Dermis microvascular lymphatic vessel endothelial cell (primary cell): Measurements from ENCODE around the gene ARL1. TPM values are rescaled to one million over a fixed set of nuclear protein-coding genes. Genes with fewer than 3 reads are reported as not detected.
"Not testable (repeated sequence)": the region's sequence is repeated elsewhere in the genome, so short reads cannot be mapped to it uniquely, and the experiment has no call there.

Source experiments
- DNase-seq, 2 donors: peaks; one replicate each; pipeline versions ENCODE4 v3.0.0 to v3.0.0-alpha.2; 2010; ENCODE audit warnings: low read depth in 2 of 2
- total RNA-seq: library from RNA; depleted of rRNA; stranded (reverse); fragments of >200 nt; gene quantifications from 2 replicates; pipeline ENCODE4 v1.2.1, GENCODE V29; 2014

Gene ARL1
- total RNA-seq: 39.8 and 44.8 TPM in 2 replicates

GRCh38 chr12:101407436-101408345 is at the start of gene ARL1:
TSS of gene ARL1 (minus strand) at chr12:101407772. CDS start at chr12:101407645, 127 bp downstream.
- peak; percentile 79 to 94 for DNase-seq

GRCh38 chr12:101455685-101456084 is 48.1 kb upstream of the ARL1 start:
- DNase-seq: no peak

- DNase-seq: no peak
These were observed 34.1 kb upstream of the ARL1 start for GRCh38 chr12:101441461-101442224.

DNA sequence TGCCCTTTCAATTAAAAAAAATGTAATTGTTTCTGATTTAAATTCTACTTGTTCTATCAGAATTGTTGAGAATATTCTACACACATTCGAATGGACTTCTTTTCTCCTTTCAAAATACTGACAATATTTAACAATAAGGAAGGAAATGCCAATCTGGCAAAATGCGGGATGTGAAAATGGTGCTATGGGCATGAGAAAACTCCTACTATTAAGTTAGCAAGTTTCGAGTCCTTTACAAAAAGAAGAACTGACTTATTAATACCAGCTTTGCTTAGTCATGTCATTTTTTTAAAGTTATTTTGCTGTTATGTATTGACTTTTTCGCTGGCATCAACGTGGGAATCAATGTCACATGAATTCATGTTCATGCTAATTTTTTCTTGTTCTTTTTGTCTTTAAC is 31.7 kb upstream of the ARL1 start:
- DNase-seq: no peak

DNA sequence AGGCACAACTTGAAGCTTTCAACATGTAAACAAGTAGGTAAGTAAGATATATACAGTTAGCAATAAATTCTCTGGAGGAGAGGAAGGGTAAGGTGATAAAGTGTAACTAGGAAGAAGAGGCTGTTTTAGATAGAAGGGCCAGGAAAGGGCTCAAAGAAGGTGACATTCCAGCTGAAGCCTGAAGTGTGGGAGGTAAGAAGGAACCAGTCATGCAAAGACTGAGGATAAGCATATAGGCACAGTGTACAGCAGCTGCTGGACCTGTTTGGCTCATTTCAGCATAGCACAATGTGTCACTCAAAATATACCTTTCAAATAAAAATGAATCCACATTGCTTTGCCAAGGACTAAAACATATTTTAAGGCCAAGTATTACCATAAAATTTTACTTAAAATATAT is 28.6 kb upstream of the ARL1 start:
- no peak for DNase-seq

GRCh38 chr12:101430456-101430855 is 22.9 kb upstream of the ARL1 start:
- DNase-seq: no peak

DNA sequence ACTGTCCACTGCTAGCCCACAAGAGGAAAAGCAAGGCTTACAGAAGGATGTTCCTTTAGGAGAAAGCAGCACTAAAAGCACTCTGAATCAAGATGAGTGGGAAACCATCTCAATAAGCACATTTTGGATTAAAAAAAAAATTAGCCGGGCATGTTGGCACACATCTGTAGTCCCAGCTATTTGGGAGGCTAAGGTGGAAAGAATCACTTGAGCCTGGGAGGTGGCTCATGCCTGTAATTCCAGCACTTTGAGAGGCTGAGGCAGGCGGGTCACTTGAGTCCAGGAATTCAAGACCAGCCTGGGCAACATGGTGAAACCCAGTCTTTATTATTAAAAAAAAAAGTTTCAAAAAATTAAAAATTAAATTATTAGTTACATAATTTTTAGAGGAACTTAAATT is 17.0 kb upstream of the ARL1 start:
- DNase-seq: no peak

- not testable (repeated sequence) for DNase-seq
These were observed 14.5 kb upstream of the ARL1 start for GRCh38 chr12:101422066-101422465.

GRCh38 chr12:101415228-101415627 is 7.7 kb upstream of the ARL1 start:
- no peak for DNase-seq

DNA sequence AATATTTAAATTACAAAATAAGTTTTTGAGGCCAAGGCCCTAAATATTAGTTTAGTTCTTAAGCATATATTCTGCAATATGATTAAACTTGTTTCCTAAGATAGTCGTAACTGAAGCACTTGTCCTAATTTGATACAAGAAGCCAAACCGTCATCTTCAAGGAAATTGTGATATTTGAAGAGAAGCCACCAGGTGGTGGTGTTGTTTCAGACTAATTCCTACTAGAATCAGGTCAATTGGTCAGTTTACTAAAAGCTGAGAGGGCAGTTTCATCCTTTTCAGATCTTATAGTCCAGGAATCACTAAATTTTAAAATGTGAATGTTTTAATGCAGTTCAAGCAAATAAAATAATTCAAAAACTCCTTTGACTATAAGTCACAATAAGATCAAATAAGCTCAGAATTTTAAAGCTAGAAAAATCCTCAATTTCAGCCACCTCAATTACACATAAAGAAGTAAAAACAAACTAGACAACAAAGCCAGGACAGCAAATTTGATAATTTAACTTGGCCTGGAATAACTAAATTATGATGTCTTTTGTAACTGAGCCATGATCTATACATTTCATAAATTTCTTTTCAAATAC is 7.1 kb upstream of the ARL1 start:
- peak; percentile 26 to 66 for DNase-seq

DNA sequence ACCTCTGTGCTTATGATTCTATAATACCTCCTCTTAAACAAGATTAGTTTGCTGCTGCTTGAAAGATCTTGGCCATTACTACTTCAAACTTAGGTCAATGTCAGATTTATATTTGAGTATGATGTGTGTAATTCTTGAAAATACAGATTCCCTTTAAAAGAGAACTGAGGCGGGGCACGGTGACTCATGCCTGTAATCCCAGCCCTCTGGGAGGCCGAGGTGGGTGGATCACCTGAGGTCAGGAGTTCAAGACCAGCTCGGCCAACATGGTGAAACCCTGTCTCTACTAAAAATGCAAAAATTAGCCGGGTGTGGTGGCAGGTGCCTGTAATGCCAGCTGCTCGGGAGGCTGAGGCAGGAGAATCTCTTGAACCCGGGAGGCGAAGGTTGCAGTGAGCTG is 2.6 kb upstream of the ARL1 start:
- DNase-seq: not testable (repeated sequence)

- DNase-seq: peak; percentile 4 to 68
These were observed 530 bp downstream of the ARL1 start for GRCh38 chr12:101407049-101407435.

- not testable (repeated sequence) for DNase-seq
These were observed 16.4 kb downstream of the ARL1 start for GRCh38 chr12:101391181-101391580.

DNA sequence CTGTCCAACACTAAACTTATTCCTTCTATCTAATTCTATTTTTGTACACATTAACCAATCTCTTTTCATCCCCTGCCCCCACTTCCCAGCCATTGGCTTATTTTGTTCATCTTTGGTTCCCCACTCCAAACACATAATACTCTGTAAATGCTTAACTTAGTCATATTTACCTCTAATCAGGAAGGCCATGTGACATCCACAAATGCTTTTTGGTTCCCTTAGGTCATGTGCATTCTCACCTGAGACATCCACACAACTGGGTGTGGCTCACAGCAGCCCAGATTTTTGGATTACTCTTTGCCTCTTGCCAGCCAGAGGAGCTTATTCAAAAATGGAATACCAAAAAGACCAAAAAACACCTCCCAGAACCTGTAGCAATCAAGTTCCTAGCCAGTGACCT is 28.4 kb downstream of the ARL1 start:
- no peak for DNase-seq

- no peak for DNase-seq
These were observed 32.0 kb downstream of the ARL1 start for GRCh38 chr12:101375573-101375972.

- DNase-seq: no peak
These were observed 35.1 kb downstream of the ARL1 start for GRCh38 chr12:101372431-101372830.

DNA sequence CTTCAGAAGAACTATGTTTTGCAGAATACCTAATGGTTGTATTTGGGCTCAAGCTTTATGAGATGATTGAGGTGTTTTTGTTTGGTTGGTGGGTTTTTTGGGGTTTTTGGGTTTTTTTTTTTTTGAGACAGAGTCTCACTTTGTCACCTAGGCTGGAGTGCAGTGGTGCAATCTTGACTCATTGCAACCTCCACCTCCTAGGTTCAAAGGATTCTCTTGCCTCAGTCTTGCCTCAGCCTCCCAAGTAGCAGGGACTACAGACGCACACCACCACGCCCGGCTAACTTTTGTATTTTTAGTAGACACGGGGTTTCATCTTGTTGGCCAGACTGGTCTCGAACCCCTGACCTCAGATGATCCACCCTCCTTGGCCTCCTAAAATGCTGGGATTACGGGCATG is 39.6 kb downstream of the ARL1 start:
- no peak for DNase-seq

DNA sequence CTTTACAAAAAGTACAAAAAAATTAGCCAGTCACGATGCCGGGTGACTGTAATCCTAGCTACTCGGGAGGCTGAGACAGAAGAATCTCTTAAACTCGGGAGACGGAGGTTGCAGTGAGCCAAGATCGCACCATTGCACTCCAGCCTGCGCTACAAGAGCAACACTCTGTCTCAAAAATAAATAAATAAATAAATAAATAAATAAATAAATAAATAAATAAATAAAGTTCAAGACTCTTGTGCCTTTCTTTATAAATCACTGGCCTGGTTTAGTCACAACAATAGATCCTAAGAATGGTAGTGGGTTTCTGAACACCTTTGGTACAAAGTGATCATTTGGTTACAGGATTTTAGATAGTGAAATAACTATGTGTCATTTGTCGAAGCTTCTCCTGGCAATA is 46.1 kb downstream of the ARL1 start:
- DNase-seq: no peak

DNA sequence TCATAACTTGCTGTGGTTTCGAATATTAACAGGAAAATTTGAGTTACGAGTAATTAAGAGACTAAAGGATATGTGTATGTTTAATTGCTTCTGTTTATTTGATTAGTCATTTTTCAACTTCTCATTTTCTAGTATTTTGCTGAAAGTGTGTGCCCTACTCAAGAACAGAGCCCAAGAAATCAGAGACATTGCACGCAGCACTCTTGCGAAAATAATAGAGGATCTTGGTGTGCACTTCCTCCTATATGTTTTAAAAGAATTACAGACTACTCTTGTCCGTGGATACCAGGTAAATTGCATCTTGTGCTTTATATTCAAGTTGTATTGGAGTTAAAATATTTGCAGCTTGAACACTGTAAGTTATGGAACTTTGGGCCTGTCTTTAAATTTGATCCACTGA is 50.8 kb downstream of the ARL1 start:
- no peak for DNase-seq

GRCh38 chr12:101351682-101352081 is 55.9 kb downstream of the ARL1 start:
- DNase-seq: no peak

DNA sequence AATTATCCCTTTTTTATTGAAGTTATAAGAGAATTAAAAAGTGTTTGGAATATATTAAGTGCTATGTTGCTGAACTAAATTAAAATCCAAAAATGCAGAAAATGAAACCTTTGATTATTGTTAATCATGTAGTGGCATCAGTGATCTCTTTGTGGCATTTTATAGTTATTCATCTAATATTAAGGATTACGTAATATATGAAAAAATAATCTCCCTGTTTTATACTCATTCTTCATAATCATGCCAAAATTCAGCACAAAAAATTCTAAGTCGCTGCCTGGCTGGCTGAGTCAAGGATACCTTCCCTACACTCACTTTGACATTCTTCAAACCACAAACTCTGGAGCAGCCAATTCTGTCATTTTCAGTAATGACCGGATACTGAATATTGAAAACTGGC is 63.7 kb downstream of the ARL1 start:
- no peak for DNase-seq
